NCI-H1417 (cell line): Measurements from ENCODE around the gene CFAP99.

Source experiments
- DNase-seq, 3 experiments: peaks; one replicate each; lab custom pipeline; 2025; lab: John Stamatoyannopoulos, UW

CFAP99 gene

DNA sequence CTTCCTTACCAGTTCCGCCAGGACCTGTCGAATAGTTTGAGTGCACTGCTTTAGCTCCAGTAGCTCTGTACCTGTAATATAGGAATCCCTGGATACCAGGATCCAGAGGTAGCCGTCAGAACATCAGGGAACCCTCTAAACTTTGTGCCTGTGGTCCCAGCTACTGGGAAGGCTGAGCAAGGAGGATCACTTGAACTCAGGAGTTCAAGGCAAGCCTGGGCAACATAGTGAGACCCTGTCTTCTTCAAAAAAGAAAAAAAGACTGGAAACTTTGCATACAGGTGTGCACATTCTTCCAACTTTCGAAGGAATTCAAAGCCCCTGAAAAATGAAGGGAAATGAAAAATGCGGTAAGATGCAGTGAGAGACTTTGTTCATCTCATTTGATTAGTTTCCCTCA lies 85.1 kb downstream of the CFAP99 start:
- DNase-seq, result no peak

DNA sequence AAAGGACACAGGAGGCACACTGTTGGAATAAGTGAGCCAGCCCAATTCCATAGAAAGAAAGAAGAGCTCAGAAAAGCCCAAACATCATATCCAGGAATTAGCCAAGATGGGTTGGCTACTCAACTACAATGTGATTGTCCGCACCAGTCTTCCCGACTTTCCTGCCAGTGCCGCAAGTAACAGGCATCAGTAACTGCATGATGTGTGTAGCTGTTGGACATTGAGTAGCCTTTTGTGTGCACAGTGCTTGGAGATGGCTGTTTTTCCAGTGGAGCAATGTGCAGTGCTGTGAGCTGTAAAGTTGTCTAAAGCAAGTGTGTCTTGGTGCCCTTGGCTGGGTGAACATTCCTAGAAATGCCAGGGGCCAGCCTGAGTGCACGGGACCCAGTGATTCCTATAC lies 88.5 kb downstream of the CFAP99 start:
- DNase-seq, result no peak

DNA sequence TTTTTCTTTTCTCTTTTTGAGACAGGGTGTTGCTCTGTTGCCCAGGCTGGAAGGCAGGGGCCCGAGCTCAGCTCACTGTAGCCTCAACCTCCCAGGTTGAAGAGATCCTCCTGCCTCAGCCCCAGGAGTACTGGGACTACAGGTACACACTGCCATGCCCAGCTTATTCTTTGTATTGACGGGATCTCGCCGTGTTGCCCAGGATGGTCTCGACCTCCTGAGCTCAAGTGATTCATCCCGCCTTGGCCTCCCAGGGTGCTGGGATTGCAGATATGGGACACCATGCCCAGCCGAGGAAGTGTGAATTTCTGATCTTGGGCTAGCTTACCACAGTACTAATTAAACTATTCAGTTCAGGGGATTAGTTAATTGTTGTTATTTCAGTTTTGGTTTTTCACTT lies 89.1 kb downstream of the CFAP99 start:
- no peak for DNase-seq

- no peak for DNase-seq
Measured at GRCh38 chr4:2510351-2511259, 91.8 kb downstream of the CFAP99 start.

- no peak for DNase-seq
Measured at GRCh38 chr4:2511645-2512131, 92.9 kb downstream of the CFAP99 start.
